ENCODE results near the gene RASGRF2. TPM values are rescaled to one million over a fixed set of nuclear protein-coding genes. Genes with fewer than 3 reads are reported as not detected.

RASGRF2 gene
- total RNA-seq, 1 experiment from 2014 or later: under 0.01 TPM

DNA sequence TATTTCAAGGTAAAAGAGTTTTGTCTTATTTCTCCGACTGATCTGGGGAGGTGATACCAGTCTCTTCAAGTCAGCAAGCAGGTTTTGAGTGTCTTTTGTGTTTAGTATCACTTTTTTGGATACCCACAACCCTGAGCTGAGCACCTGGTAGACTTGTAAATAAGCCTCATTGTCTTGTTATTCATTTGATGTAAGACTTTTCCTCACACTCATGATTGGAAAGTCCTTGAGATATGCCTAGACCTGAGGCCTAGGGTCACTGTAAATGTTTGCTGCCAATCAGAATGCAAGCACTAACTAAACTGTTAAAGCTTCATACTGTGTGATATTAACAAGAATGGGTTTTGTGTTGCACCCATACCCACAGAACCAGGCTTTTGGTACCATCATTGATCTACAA is 172.2 kb downstream of the RASGRF2 start:
- no peak for DNase-seq (ENCODE audit: low read depth)

DNA sequence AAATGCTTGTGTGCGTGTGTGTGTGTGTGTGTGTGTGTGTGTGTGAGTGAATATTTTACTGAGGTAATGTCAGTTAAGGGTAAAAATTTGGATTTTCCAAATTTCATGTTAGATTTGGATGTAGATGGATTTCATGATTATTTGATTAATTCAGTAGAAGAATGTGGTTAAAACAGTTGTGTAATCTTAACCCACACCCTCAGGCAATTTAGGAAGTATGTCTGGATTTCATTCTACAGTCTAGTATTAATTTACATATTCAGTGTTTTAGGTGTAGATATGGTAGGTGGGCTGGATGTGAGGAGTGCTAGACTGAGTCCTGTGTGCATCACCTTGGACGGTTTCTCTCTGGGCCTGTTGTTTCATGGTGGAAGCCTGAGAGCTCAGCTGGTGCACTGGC is 173.9 kb downstream of the RASGRF2 start:
- DNase-seq (ENCODE audit: low read depth): no peak

DNA sequence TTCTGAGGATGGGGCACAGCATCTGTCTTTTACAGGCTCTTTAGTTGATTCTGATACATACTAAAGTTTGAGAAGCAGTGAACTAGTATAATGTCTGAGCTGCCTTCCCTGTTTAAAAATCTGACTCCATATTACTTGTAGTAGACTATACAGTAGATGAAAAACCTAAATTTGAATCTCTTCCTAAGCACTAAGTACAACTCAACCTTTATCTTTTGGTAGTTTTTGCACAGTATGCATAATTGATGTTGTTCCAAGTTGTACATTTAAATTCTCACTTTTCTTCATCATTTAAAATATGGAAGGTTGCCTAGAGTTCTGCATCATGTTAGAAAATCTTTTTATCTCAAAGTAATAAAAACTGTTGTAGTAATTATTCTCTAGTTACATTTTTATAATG is 174.4 kb downstream of the RASGRF2 start:
- DNase-seq (ENCODE audit: low read depth): no peak

DNA sequence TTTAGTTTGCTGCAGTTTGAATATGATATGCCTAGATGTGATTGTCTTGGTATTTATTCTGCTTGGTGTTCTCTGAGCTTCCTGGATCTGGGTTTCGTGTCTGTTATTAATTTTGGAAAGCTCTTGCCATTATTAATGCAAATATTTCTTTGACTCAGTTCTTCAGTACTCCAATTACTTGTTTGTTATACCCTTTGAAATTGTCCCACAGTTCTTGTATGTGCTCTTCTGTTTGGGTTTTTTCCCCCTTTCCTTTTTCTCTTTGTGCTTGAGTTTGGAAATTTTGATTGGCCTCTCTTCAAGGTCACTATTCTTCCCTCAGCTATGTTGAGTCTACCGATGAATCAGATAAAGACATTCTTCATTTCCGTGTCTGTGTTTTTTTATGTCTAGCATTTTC is 176.4 kb downstream of the RASGRF2 start:
- DNase-seq (ENCODE audit: low read depth): no peak

DNA sequence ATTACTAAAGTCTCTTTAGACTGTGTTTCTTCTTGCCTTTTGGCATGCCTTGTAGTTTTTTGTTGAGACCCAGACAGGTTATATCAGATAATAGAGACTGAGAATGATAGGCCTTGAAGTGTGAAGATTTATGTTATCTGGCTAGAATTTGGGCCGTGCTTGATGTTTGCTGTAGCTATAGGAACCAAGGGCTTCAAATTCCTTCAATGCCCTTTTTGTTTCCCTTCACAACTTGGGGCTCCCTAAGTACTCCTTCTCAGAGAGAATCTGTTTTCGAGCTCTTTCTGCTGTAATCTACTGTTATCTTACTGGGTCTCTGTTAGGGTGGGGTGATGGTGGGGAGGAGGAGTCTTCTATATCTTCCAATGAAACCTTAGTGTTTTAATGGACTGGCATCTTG is 177.7 kb downstream of the RASGRF2 start:
- DNase-seq (ENCODE audit: low read depth): no peak

DNA sequence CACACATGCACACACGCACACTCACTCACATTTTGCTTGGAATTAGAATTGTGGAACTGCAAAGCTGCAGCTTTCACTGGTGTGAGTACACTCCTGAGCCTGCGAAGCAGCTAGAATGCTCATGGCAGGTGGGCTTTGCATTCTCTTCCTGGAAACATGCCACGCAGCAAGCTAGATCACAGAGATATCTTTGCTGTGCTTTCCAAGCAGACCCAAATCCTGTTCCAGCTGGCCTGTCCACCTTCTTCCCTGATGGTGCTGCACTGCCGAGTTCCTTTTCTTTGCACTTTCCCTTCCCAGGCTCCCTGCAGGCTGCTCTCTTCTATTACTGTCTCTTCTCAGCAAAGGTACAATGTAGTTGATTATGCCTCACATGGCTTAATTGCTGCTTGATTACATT is 180.3 kb downstream of the RASGRF2 start:
- no peak for DNase-seq (ENCODE audit: low read depth)

DNA sequence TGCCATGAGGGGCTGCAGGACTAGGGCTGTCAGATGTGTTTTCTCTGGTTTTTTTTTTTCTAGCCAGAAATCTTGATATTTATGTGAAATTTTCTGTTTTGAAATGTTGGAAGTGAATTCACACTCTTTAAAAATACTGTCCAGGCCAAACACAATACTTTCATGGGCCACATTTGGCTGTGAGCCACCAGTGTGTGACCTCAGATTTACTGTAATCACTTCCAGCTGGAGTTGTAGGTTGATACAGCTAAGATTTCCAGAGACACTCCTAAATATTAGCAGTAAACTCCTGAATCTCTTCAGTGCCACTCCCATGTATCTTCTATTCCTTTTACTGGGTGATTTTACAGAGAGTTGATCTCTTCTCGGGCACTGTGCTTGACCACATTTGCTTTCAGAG is 180.8 kb downstream of the RASGRF2 start:
- no peak for DNase-seq (ENCODE audit: low read depth)

DNA sequence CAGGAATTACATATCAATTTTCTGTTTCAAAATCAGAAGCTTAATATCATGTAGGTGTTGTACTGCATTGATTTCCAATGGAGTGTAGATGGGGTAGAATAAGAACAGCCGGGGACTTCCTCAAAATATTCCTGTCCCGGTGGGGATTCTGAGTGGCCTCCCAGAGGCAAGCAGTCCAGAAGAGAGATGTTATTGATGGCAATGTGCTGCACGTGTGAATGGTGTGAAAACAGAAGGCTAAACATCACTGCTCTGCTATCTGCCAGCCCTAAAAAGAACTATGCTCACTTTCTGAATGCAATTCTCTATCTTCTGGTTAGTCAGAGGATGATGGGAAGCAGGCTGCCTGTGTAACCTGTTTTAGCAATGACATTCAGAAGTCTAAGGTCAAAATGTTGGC is 181.9 kb downstream of the RASGRF2 start:
- no peak for DNase-seq (ENCODE audit: low read depth)

DNA sequence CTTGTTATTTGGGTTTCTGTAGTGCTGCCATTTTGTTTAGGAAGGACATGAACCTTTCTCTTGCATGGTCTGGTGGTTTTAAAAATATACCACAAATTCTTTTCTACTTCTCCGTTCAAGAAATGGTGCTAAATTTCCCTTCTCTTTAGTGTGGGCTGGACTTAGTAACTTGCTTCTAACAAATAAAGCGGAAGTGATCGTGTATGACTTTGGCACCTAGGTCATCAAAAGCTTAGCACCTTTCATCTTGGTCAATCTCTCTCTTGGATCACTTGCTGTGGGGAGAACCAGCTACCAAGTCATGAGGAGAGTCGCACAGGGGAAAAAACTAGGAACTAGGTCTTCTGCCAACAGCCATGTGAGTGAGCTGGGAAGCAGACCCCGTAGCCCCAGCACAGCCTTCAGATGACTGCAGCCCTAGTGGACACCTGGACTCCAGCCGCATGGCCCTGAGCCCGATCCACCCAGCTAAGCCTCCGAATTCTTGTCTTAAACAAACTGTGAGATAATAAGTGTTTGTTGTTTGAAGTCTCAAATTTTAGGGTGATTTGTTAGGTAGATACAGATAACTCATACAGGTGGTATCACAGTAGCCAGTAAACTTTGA is 185.3 kb downstream of the RASGRF2 start:
- no peak for DNase-seq (ENCODE audit: low read depth)

DNA sequence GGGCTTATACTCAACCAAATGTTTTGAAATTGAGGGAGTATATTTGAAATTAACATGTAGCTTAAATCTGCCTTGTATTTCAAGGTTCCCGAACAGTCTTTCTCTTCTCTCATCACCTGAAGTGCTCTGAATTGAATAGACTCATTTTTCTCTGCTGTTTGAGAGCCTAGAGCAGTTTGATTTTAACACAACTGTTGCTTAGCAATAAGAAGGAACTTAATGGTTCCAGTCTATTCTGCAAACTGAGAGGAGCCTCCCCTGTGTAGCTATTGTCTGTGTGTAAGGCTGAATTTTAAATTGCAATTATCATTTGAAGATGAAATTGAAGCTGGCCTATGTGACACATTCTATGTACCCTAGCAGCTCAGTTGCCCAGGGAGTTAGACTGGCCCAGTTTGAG is 185.9 kb downstream of the RASGRF2 start:
- DNase-seq (ENCODE audit: low read depth): no peak

DNA sequence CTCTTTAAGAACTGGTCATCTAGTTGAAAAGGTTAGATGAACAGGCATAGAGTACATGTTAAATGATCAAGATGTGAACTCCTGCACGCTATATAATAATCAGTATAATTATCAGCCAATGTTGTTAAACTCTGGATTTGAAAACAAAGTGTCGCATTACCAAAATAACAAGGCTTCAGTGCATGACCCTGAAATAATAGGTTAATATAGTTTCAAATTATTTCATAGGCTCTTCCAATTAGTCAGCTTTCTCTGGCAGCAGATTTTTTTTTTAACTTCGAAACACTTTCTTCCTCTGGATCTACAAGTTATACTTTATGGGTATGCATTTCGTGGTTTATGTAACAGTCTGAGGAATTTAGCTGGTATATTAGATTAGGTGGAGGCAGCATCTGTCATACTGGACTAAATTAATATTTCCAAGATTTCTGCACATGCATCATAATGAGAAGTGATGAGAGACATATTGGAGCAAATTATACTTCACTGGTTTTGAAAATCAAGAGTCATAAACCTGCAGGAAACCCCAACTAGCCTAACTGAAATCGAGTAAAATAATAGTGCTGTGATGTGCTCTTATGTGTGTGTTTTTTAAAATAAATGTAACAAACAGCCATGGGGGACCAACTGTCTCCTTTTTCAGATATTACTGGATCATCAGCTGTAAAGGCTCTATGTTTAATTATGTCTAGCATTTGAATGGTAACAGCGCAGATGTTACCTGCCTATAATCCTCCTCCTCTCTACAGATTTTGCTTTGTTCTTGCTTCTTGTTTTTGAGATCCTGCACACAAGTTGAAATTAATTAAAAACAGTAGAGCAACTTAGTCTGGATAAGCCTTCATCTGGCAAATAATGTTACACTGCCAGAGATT is 187.1 kb downstream of the RASGRF2 start:
- no peak for DNase-seq (ENCODE audit: low read depth)

DNA sequence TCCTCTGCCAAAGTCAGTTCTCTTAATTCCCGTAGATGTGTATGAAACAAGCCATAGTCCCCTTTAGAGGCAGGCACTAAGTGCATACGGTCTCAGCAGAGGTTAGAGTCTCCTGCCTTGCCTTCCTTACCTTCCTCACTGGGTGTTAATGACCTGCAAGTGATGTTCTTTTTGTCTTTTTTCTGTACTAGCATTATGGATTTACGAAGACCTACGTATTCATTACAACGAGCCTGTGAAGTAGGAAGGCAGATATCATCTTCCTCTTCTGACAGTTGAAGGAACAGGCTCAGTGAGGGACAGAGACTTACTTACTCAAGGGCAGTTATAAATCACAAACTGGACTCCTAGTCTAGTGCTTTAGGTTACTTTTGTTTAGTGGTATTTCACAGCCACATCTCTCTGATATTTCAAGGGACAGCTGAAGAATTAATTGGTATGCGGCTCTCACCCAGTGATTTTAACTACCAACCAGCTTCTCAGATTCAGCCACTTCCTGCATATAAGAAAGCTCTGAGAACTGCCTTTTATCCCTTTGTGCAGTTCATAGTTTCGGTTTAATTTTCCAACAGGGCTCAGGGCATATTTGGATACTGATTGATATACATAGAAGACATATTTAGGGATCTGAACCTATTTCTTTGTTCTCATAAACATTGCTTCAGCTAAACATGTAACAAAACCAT is 187.9 kb downstream of the RASGRF2 start:
- DNase-seq (ENCODE audit: low read depth): no peak

DNA sequence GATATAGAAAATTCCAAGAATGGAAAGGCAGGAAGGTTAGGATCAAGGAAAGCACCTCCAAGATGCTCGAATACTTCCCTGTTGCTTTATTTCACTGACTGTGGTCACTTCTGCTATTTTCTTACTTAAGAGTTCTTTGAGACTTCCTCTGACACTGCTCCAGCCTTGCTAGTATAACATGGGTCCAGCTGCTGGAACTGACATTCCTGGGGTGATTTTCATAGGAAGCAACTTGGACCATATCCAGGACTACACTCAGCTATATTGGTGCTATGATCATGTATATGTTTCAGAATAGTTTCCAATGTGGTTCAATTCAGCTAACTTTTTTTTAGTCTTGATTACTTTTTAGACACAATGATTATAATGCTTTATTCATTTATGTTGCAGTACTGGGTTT is 191.4 kb downstream of the RASGRF2 start:
- peak; percentile 48 for DNase-seq (ENCODE audit: low read depth)

DNA sequence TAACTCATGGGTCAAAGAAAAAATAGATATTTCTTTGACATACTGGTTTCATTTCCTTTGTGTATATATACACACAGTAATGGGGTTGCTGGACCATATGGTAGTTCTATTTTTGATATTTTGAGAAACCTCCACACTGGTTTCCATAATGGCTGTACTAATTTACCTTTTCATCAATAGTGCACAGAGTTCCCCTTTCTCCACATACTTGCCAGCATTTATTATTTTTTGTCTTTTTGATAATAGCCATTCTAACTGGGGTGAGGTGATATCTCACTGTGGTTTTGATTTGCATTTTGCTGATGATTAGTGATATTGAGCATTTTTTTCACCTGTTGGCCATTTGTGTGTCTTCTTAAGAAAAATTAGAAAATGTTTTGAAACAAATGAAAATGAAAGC is 194.6 kb downstream of the RASGRF2 start:
- DNase-seq (ENCODE audit: low read depth): no peak

DNA sequence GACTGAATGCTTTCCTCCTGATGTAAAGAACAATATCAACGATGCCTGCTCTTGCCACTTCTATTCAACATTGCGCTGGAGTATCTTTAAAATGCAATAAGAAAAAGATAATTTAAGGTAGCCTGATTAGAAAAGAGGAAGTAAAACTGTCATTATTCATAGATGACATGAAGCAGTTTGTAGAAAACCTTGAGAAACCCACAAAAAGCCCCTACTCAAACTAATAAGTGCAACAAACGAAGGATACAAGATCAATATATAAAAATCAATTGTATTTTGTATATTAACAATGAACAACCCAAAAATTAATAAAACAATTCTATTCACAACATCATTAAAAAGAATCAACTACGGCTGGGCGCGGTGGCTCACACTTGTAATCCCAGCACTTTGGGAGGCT is 196.6 kb downstream of the RASGRF2 start:
- DNase-seq (ENCODE audit: low read depth): no peak

DNA sequence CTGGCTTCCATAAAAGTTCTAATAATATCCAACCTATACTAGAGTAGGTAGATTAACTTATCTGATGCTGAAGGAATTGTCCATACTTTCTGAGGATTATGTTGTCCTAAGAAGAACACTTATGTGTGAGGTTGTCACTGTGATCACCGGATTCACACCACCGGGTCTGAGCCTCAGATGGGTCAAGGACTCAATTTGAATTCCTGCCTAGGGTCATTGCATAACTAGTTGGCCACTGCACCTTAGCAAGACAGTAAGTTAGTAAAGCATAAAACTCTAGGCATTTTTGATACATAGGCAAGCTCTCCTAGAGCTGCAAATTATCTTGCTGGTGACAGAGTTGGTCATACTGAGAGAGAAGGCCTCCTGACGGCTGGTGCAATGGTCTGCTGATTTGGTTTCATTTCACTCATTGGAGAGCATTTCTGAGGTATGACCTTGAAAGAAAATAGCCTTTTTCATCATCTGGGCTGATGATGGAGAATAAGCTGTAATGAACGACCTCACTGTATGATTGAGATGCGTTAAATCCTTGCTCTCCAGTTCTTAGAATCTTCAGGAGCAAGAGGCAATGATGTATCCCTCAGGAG is 200.9 kb downstream of the RASGRF2 start:
- DNase-seq (ENCODE audit: low read depth): no peak

DNA sequence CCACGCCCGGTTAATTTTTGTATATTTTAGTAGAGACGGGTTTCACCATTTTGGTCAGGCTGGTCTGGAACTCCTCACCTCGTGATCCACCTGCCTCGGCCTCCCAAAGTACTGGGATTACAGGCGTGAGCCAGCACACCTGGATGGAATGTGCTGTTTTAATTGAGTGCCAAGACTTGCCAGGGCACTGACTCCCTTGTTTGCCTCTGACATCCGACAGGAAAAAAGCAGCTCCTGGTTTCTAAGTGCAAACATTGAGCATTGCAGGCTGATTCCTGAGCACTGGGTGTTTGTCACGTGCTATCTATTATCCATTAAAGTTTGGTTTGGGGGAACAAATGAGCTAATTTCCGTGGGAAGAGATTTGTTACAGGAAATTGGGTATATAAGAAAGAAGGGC is 202.3 kb downstream of the RASGRF2 start:
- DNase-seq (ENCODE audit: low read depth): no peak

DNA sequence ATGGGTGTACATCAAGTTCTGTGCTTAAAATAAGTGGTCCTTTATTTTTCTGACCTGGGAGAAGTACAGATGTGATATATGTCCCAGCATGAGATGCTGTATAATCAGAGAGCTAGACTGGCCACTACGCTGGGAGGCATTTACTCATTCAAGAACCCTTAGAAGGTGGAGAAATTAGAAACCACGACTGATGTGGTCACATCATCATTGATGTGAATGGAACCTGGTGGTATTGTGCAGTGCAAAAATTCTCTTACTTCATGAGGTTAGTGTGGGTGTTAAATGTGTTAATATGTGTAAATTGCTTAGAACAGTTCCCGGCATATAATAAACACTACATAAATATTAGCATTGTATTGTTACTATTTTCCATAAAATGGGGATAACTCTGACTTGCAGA is 203.5 kb downstream of the RASGRF2 start:
- DNase-seq (ENCODE audit: low read depth): no peak

DNA sequence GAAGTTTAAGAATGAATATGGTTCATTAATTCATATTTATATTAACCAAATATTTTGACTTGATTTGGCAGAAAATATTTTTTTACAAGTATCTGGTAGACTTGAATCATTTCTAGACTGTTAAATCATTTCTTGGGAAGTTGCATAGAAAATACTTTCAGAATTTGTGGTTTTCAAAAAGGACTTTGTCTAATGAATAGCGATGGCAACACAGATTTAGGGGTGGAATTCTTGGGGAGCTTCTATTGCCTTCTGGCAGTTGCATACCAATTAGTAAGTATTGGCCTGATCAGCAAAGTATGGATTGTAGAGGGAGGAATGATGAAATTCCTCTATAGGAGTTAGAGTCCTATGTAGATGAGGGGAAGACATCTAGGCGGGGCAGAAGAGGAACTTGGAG is 204.3 kb downstream of the RASGRF2 start:
- no peak for DNase-seq (ENCODE audit: low read depth)

DNA sequence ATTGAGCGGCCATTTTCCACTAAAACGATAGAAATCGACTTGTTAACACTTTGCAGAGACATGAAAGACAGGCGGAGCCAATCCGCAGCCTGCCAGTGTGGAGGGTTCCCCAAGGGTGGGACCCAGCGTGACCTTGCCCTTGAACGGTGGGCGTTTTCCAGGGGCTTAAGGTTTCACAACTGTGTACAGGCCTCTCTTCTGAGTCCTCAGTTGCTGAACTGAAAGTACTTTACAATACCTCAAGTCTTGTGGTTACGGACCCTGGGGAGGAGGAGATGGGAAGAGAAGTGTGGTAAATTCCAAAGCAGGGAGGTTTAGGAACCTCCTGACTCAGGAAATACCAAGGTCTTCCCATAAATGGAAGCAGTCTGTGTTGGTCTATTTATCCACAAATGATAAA is 204.8 kb downstream of the RASGRF2 start:
- DNase-seq (ENCODE audit: low read depth): peak; percentile 16

DNA sequence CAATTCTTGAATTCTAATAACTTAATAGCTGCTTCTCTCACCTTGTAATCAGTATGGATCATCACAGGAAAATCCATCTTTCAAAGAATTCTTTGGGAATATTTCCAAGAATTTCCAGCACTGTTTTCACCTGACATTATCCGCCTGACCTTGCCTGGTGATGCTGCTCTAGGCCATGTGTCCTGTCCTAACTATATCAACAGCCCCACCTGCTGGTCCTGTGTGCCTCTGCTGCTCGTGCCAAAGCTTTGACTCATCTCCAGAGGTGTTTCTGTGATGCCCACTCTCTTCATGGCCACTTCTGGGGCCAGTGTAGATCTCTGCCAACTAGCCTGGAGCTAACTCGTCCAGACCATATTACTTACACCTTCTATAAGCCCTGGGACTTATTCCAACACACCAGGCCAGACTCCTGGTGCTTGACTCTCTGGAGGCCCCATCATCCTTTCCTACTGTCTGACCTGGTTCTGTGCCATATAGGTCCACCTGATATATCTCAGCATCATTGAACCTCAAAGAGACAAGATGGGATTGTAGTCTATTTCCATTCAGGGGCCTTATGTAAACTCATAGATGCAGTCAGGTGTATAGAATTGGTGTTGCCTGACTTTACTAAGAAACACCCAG is 205.4 kb downstream of the RASGRF2 start:
- DNase-seq (ENCODE audit: low read depth): peak; percentile 49

DNA sequence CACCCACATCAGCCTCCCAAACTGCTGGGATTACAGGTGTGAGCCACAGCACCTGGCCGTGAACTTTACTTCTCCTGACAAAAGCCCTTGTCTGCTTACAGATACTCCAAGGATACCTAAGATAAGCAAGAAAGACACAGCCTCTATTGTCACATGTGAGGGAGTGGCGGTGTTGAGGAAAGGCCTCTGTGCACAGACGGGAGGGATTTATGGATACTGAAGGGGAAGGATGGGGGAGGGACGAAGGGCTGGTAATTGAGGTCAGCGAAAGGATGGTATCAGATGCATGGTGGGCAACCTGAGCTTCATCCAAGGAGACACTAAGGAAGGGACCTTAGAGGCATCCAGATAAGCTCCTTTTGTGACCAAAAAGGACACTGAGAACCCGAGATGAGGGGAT is 206.3 kb downstream of the RASGRF2 start:
- no peak for DNase-seq (ENCODE audit: low read depth)
